CD4-positive, CD25-positive, alpha-beta regulatory T cell (primary cell): ENCODE data around the gene MORN1. TPM values are rescaled to one million over a fixed set of nuclear protein-coding genes. Genes with fewer than 3 reads are reported as not detected.

ENCODE experiments used
- ATAC-seq, 2 donors: fragments of 150-1000 bp; cut with Tn5 transposase; one replicate each; pipeline ENCODE4 v1.10.0; 2021; ENCODE audit warnings: low read depth in 2 of 2, moderate number of reproducible peaks in 2 of 2, moderate library complexity in 1 of 2
- DNase-seq, 3 donors: peaks; one replicate each; pipeline versions ENCODE4 v3.0.0 to v3.0.0-alpha.2; 2012 to 2022; ENCODE audit warnings: mixed read lengths in 1 of 3
- H3K27ac ChIP-seq: one replicate; pipeline ENCODE4 v1.7.0; 2013; ENCODE audit warnings: mild to moderate bottlenecking, low read length; ENCODE audit not compliant: insufficient read depth, poor library complexity, severe bottlenecking
- H3K27me3 ChIP-seq: one replicate; pipeline ENCODE4 v1.7.0; 2013; ENCODE audit warnings: low read length; ENCODE audit not compliant: control insufficient read depth, insufficient read depth
- H3K36me3 ChIP-seq: one replicate; pipeline ENCODE4 v1.7.0; 2013; ENCODE audit warnings: mild to moderate bottlenecking, low read length, moderate library complexity; ENCODE audit not compliant: control insufficient read depth, insufficient read depth
- H3K4me1 ChIP-seq: 2 replicates; pipeline ENCODE4 v1.7.0; 2013; ENCODE audit warnings: mild to moderate bottlenecking, low read length; ENCODE audit not compliant: insufficient read depth, control insufficient read depth, poor library complexity, severe bottlenecking
- H3K4me3 ChIP-seq: one replicate; pipeline ENCODE4 v1.7.0; 2013; ENCODE audit warnings: low read depth, mild to moderate bottlenecking, low read length, moderate library complexity
- H3K9me3 ChIP-seq, 2 experiments: 1 replicate in 1 of 2; 2 replicates in 1 of 2; pipeline ENCODE4 v1.7.0; 2013; ENCODE audit warnings: low read length in 2 of 2, mild to moderate bottlenecking in 1 of 2, moderate library complexity in 1 of 2; ENCODE audit not compliant: control insufficient read depth in 2 of 2
- H3K27ac Mint-ChIP-seq, 3 donors: one replicate each; pipeline ENCODE4 v1.8.0; 2020 to 2022; ENCODE audit warnings: mild to moderate bottlenecking in 3 of 3, mixed read lengths in 3 of 3, moderate library complexity in 2 of 3
- H3K27me3 Mint-ChIP-seq: one replicate; pipeline ENCODE4 v1.8.0; 2022; ENCODE audit warnings: mild to moderate bottlenecking, mixed read lengths
- H3K36me3 Mint-ChIP-seq: one replicate; pipeline ENCODE4 v1.8.0; 2020; ENCODE audit warnings: mixed read lengths
- H3K4me1 Mint-ChIP-seq, 4 donors: one replicate each; pipeline ENCODE4 v1.8.0; 2020 to 2022; ENCODE audit warnings: mixed read lengths in 4 of 4, mild to moderate bottlenecking in 1 of 4
- H3K4me3 Mint-ChIP-seq, 4 donors: one replicate each; pipeline ENCODE4 v1.8.0; 2020 to 2022; ENCODE audit warnings: mild to moderate bottlenecking in 4 of 4, mixed read lengths in 4 of 4, moderate library complexity in 3 of 4
- H3K9me3 Mint-ChIP-seq, 7 donors: one replicate each; pipeline ENCODE4 v1.8.0; 2020 to 2022; ENCODE audit warnings: mixed read lengths in 7 of 7, mild to moderate bottlenecking in 3 of 7, moderate library complexity in 2 of 7
- polyA plus RNA-seq, 4 donors: library from polyadenylated mRNA; unstranded; fragments of 300-500 nt; fragmentation: Illumina TruSeq; gene quantifications; one replicate each; pipeline ENCODE4 v1.2.3, GENCODE V29; 2021
- total RNA-seq: library from RNA; stranded (reverse); gene quantifications from one replicate; pipeline ENCODE4 v1.2.3, GENCODE V29; 2022

The MORN1 gene
- total and polyA plus RNA-seq, 5 donors from 2014 or later: 1.3 to 7.3 (median 2.4) TPM

GRCh38 chr1:2413495-2414296, 22.3 kb upstream of the MORN1 start:
- ATAC-seq (no peak), DNase-seq (peak in 2 of 3 donors; percentile 19 to 20)
- Mint-ChIP-seq H3K27ac (peak overlapping the region; percentile 81 to 97 (median 93)), H3K27me3 (no peaks in the 10 kb centered on the region), H3K4me1 (peaks cover 9 to 52% (median 24%) of the 10 kb centered on the region in 4 donors), H3K9me3 (no peaks in the 10 kb centered on the region), H3K4me3 (peak overlapping the region; percentile 83 to 99 (median 90)), H3K36me3 (no peaks in the 10 kb centered on the region)
- peaks cover 59% of the 10 kb centered on the region for H3K4me1 ChIP-seq
- no peaks in the 10 kb centered on the region for H3K36me3 ChIP-seq
- no peak overlapping the region for H3K4me3 ChIP-seq
- H3K9me3 ChIP-seq: no peaks in the 10 kb centered on the region
- H3K27ac ChIP-seq: peak overlapping the region; percentile 80
- no peaks in the 10 kb centered on the region for H3K27me3 ChIP-seq

DNA sequence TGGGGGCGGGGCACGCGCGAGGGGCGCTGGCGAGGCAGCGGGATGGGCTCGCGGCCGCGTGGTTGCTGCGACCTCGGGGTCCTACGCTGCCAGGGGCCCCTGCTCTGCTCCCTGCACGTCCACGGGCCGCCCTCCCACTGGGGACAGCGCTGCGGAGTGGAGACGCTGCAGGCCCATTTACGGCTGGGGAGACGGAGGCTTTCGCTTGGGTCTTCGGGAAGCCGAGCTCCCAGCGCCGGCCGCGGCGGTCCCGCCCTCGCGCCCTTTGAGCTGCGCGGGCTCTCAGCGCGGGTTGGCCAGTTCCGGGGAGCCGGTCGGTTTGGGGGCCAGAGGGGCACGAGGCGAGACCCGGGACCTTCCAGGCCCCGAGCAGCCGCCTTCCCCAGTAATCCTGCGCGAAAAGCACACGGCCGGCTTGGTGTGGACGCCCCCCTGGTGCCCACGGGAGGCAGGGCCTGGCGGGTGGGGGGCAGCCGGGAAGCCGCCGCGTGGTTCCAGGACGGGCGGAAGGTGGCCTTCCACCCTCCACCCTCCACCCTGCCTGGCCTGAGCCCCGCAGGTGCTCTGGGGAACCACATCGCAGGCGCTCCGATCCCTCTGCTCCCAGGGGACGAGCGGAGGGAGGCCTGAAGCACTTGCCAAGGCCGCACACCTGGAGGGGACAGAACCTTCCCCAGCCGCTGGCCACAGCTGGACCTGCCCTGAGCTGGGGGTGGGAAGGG, 21.6 kb upstream of the MORN1 start:
- ATAC-seq: peak in 1 of 2 donors; percentile 20
- no peaks in the 10 kb centered on the region for H3K36me3 Mint-ChIP-seq
- Histone ChIP-seq H3K27ac (peak overlapping the region; percentile 76), H3K36me3 (no peaks in the 10 kb centered on the region), H3K4me3 (no peak overlapping the region), H3K27me3 (no peaks in the 10 kb centered on the region), H3K4me1 (peaks cover 59% of the 10 kb centered on the region), H3K9me3 (no peaks in the 10 kb centered on the region)
- no peaks in the 10 kb centered on the region for H3K27me3 Mint-ChIP-seq
- peak overlapping the region in 3 of 4 donors; percentile 67 to 90 (median 83) for H3K4me3 Mint-ChIP-seq
- H3K9me3 Mint-ChIP-seq: no peaks in the 10 kb centered on the region
- H3K27ac Mint-ChIP-seq: no peak overlapping the region
- no peak for DNase-seq
- peaks cover 9 to 51% (median 24%) of the 10 kb centered on the region in 4 donors for H3K4me1 Mint-ChIP-seq

DNA sequence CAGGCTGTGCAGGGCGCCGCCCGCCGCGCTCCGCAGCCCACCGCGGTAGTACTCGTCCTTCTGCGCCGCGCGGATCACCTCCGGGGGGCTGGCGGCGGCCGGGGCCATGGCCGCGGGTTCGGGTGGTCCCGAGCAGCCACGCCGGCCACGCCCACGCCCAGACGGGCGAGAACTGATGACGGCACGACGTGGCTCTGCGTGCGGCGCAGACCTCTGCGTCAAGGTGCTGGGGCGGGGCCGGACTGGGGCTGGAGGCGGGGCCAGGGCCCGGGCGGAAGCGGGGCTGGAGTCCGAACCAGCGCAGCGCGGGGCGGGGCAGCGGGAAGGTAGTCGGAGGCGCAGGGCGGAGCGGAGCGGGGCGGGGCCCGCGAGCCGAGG, 21.0 kb upstream of the MORN1 start, which contains the start of gene PEX10:
Gene PEX10, minus strand, starts transcription at position 170 of the 378 bp plus-strand sequence. Its CDS starts 62 bp downstream, at position 108.
- peaks cover 56% of the 10 kb centered on the region for H3K4me1 ChIP-seq
- no peaks in the 10 kb centered on the region for H3K9me3 Mint-ChIP-seq
- peak; percentile 97 to 98 (median 98) for DNase-seq
- no peaks in the 10 kb centered on the region for H3K36me3 Mint-ChIP-seq
- H3K27me3 Mint-ChIP-seq: no peaks in the 10 kb centered on the region
- H3K27me3 ChIP-seq: no peaks in the 10 kb centered on the region
- peak; percentile 90 to 94 for ATAC-seq
- H3K27ac Mint-ChIP-seq: peak within 1 kb of the TSS in 2 of 3 donors; percentile 29 to 82
- no peaks in the 10 kb centered on the region for H3K36me3 ChIP-seq
- H3K4me3 ChIP-seq: no peak within 1 kb of the TSS
- peak within 1 kb of the TSS; percentile 76 for H3K27ac ChIP-seq
- H3K4me3 Mint-ChIP-seq: peak within 1 kb of the TSS; percentile 83 to 92 (median 88)
- H3K9me3 ChIP-seq: no peaks in the 10 kb centered on the region
- H3K4me1 Mint-ChIP-seq: peaks cover 9 to 51% (median 24%) of the 10 kb centered on the region in 4 donors

DNA sequence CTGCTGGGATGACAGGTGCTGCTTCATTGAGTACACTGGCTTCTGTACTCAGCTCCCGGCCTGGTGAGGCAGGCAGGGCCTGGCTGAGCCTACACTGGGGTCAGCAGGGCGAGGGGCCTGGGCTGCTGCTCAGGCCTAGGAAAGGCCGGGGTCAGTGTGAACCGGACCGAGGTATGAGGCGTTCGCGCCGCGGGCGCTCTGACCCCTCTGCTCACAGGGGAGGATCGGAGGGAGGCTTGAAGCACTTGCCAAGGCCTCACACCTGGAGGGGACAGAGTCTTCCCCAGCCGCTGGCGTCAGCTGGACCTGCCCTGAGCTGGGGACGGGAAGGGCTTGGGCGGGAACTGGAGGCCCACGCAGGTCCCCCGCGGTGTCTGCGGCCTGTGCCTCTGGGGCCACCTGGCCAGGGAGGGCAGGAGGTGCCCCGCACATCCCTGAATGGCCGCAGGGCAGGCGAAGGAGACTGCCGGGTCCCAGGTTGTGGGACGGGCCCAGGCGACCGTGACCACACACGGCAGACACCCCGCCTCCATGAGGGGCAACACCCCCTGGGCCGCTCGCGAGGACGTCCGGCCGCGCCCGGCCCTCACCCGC, 20.5 kb upstream of the MORN1 start:
- peak in 1 of 3 donors; percentile 5 for DNase-seq
- H3K27me3 Mint-ChIP-seq: no peaks in the 10 kb centered on the region
- no peaks in the 10 kb centered on the region for H3K9me3 ChIP-seq
- H3K27me3 ChIP-seq: no peaks in the 10 kb centered on the region
- ATAC-seq: peak; percentile 3 to 14
- H3K4me1 Mint-ChIP-seq: peaks cover 9 to 47% (median 20%) of the 10 kb centered on the region in 4 donors
- no peaks in the 10 kb centered on the region for H3K36me3 ChIP-seq
- H3K4me3 Mint-ChIP-seq: peak overlapping the region in 3 of 4 donors; percentile 83 to 89 (median 86)
- peak overlapping the region in 2 of 3 donors; percentile 29 to 82 for H3K27ac Mint-ChIP-seq
- H3K27ac ChIP-seq: peak overlapping the region; percentile 76
- H3K4me1 ChIP-seq: peaks cover 51% of the 10 kb centered on the region
- H3K9me3 Mint-ChIP-seq: no peaks in the 10 kb centered on the region
- H3K4me3 ChIP-seq: no peak overlapping the region
- H3K36me3 Mint-ChIP-seq: no peaks in the 10 kb centered on the region

- Histone ChIP-seq H3K4me3 (no peak overlapping the region), H3K27me3 (no peaks in the 10 kb centered on the region), H3K36me3 (peaks cover 12% of the 10 kb centered on the region), H3K27ac (no peak overlapping the region), H3K4me1 (peaks cover 30% of the 10 kb centered on the region), H3K9me3 (no peaks in the 10 kb centered on the region)
- Mint-ChIP-seq H3K36me3 (no peaks in the 10 kb centered on the region), H3K9me3 (no peaks in the 10 kb centered on the region), H3K4me3 (peak overlapping the region in 1 of 4 donors; percentile 77), H3K27ac (no peak overlapping the region), H3K27me3 (no peaks in the 10 kb centered on the region), H3K4me1 (peaks cover 4 to 31% (median 7%) of the 10 kb centered on the region in 4 donors)
- DNase-seq (no peak), ATAC-seq (no peak)
Observed at GRCh38 chr1:2409745-2410144, 18.4 kb upstream of the MORN1 start.

GRCh38 chr1:2408859-2409276, 17.5 kb upstream of the MORN1 start:
- no peak overlapping the region for H3K4me3 ChIP-seq
- H3K4me1 ChIP-seq: peaks cover 21% of the 10 kb centered on the region
- ATAC-seq (no peak), DNase-seq (no peak)
- H3K9me3 Mint-ChIP-seq: no peaks in the 10 kb centered on the region
- no peak overlapping the region for H3K27ac ChIP-seq
- no peaks in the 10 kb centered on the region for H3K27me3 Mint-ChIP-seq
- H3K4me1 Mint-ChIP-seq: peaks cover 0 to 22% (median under 1%) of the 10 kb centered on the region in 4 donors
- H3K27me3 ChIP-seq: no peaks in the 10 kb centered on the region
- peaks cover 21% of the 10 kb centered on the region for H3K36me3 ChIP-seq
- peak overlapping the region in 1 of 3 donors; percentile 56 for H3K27ac Mint-ChIP-seq
- H3K36me3 Mint-ChIP-seq: no peaks in the 10 kb centered on the region
- peak overlapping the region in 2 of 4 donors; percentile 38 to 51 for H3K4me3 Mint-ChIP-seq
- H3K9me3 ChIP-seq: no peaks in the 10 kb centered on the region

- no peaks in the 10 kb centered on the region for H3K36me3 Mint-ChIP-seq
- H3K27ac Mint-ChIP-seq: no peak overlapping the region
- H3K4me3 Mint-ChIP-seq: no peak overlapping the region
- H3K27me3 Mint-ChIP-seq: no peaks in the 10 kb centered on the region
- Histone ChIP-seq H3K36me3 (peaks cover 24% of the 10 kb centered on the region), H3K4me1 (peaks cover 17% of the 10 kb centered on the region), H3K4me3 (no peak overlapping the region), H3K27ac (no peak overlapping the region), H3K27me3 (no peaks in the 10 kb centered on the region), H3K9me3 (no peaks in the 10 kb centered on the region)
- DNase-seq: no peak
- ATAC-seq: no peak
- H3K9me3 Mint-ChIP-seq: no peaks in the 10 kb centered on the region
- H3K4me1 Mint-ChIP-seq: peaks cover 0 to 18% (median 0%) of the 10 kb centered on the region in 4 donors
Observed at GRCh38 chr1:2408456-2408855, 17.1 kb upstream of the MORN1 start.
